ENCODE data around the gene OCA2. TPM values are rescaled to one million over a fixed set of nuclear protein-coding genes. Genes with fewer than 3 reads are reported as not detected.

The OCA2 gene
- total RNA-seq, 1 donor from 2014 or later = 1.0 TPM

DNA sequence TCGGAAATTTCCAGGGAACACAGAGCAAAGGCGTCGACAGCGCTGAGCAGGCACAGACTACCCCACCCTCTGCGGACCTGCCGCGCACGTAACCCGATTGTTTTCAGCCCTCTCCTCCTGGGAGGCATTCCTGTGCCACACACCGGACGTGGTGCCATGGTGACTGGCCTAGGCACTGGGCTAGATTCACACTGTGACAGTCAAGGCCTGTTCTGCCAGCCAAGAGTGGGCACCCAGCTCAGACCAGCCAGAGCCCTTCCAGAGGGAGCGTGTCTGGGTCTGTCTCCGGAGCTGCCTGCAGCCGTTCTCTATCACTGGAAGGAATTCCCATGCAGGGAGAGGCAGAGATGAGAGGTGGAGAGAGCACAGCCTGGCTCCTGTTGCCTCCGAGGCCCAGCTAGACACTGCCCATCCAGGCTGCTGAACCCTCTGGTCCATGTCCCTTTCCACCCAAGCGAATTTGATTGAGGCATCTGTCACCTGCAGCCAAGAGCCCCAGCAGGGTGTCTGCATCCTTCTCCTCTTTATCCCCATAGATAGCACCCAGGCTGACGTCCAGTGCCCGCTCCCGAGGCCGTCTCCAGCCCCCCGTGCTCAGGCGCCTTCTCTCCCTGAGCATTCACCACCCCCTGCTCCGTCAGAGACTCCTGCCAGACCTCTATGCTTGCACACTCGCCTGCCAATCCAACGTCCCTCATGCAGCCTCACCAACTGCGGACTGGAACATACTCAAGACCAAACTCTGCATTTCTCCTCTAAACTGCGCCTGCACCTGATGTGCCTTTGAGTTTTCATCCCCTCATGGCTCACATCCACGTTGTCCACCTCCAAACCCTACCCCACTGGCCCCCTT, 267.5 kb downstream of the OCA2 start:
- no peak overlapping the region for H3K27ac Mint-ChIP-seq

DNA sequence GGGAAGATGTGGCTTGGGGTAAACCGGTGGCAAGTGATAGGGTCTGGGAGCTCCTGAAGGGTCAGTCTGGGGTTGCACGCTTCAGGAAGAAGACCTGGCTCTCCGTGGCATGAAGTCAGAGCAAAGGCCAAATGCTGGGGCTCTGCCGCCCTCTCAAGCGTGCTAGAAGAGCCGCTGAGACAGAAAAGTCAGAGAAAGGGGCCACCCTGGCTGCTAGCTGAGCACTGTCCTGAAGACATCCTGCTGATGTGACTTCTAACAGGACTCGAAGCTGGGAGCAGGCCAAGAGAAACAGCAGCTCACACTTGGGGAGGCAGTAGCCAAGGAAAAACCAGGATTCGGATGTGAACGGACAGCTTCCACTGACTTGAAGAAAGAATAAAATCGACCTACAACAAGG, 270.4 kb downstream of the OCA2 start:
- no peaks in the 10 kb centered on the region for H3K9me3 Mint-ChIP-seq
- H3K27me3 Mint-ChIP-seq (ENCODE audit: low read depth) = peaks cover 3% of the 10 kb centered on the region
- H3K36me3 Mint-ChIP-seq = no peaks in the 10 kb centered on the region
- TF ChIP-seq, protein P1, sequence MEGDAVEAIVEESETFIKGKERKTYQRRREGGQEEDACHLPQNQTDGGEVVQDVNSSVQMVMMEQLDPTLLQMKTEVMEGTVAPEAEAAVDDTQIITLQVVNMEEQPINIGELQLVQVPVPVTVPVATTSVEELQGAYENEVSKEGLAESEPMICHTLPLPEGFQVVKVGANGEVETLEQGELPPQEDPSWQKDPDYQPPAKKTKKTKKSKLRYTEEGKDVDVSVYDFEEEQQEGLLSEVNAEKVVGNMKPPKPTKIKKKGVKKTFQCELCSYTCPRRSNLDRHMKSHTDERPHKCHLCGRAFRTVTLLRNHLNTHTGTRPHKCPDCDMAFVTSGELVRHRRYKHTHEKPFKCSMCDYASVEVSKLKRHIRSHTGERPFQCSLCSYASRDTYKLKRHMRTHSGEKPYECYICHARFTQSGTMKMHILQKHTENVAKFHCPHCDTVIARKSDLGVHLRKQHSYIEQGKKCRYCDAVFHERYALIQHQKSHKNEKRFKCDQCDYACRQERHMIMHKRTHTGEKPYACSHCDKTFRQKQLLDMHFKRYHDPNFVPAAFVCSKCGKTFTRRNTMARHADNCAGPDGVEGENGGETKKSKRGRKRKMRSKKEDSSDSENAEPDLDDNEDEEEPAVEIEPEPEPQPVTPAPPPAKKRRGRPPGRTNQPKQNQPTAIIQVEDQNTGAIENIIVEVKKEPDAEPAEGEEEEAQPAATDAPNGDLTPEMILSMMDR (IDR thresholded peaks at IDR 0.05; ENCODE audit: unreplicated experiment) = no peak
- no peak overlapping the region for H3K4me3 Mint-ChIP-seq
- no peaks in the 10 kb centered on the region for H3K4me1 Mint-ChIP-seq
- DNase-seq (ENCODE audit: low spot score in 2 of 2, unreplicated experiment in 2 of 2) = no peak
- no peak overlapping the region for H3K27ac Mint-ChIP-seq

More for the DNA sequence above, 267.5 kb downstream of the OCA2 start:
- Mint-ChIP-seq H3K27me3 (ENCODE audit: low read depth) (peaks cover 3% of the 10 kb centered on the region), H3K4me1 (no peaks in the 10 kb centered on the region), H3K4me3 (no peak overlapping the region), H3K9me3 (no peaks in the 10 kb centered on the region), H3K36me3 (no peaks in the 10 kb centered on the region)
- no peak for DNase-seq (ENCODE audit: low spot score in 2 of 2, unreplicated experiment in 2 of 2)
- TF ChIP-seq, protein P1 (IDR thresholded peaks at IDR 0.05; ENCODE audit: unreplicated experiment) = no peak

GRCh38 chr15:27826902-27827714, 272.0 kb downstream of the OCA2 start:
- no peak for DNase-seq (ENCODE audit: low spot score in 2 of 2, unreplicated experiment in 2 of 2)
- no peaks in the 10 kb centered on the region for H3K4me1 Mint-ChIP-seq
- TF ChIP-seq, protein P1 (IDR thresholded peaks at IDR 0.05; ENCODE audit: unreplicated experiment) = no peak
- no peaks in the 10 kb centered on the region for H3K36me3 Mint-ChIP-seq
- H3K27ac Mint-ChIP-seq = no peak overlapping the region
- no peaks in the 10 kb centered on the region for H3K9me3 Mint-ChIP-seq
- H3K4me3 Mint-ChIP-seq = no peak overlapping the region
- peaks cover 3% of the 10 kb centered on the region for H3K27me3 Mint-ChIP-seq (ENCODE audit: low read depth)

GRCh38 chr15:27826411-27826810, 272.7 kb downstream of the OCA2 start:
- TF ChIP-seq, protein P1 (IDR thresholded peaks at IDR 0.05; ENCODE audit: unreplicated experiment) = no peak
- Mint-ChIP-seq H3K36me3 (no peaks in the 10 kb centered on the region), H3K27me3 (ENCODE audit: low read depth) (peaks cover 3% of the 10 kb centered on the region), H3K27ac (no peak overlapping the region), H3K4me1 (no peaks in the 10 kb centered on the region), H3K9me3 (no peaks in the 10 kb centered on the region), H3K4me3 (no peak overlapping the region)
- no peak for DNase-seq (ENCODE audit: low spot score in 2 of 2, unreplicated experiment in 2 of 2)

DNA sequence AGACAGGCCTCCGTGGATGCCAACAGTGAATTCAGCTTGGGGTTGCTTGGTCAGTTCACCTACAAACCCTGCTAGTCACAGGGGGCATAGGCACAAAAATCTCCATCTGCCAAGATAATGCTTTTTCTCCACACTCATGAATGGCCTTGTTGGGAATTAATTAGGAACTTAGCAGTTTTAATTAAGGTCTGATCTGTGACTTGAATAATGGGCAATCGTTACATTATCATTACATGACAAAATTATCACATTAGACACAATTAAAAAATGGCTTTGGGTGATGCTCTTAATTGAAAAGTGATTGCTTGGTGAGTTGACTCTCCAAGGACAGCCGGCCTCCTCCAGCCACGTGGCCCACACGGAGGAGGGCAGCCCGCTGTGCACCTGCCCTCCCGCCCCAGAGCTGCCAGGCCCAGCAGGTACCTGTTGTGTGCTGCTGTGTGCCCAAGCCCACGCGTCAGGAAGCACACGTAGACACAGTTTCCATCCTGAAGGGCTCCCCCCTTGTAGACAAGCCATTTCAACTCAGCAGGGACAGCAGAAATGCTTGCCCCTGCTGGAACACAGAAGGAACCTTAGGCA, 274.2 kb downstream of the OCA2 start:
- Mint-ChIP-seq H3K27ac (no peak overlapping the region), H3K9me3 (no peaks in the 10 kb centered on the region), H3K36me3 (no peaks in the 10 kb centered on the region), H3K4me1 (no peaks in the 10 kb centered on the region), H3K4me3 (no peak overlapping the region), H3K27me3 (ENCODE audit: low read depth) (peaks cover 7% of the 10 kb centered on the region)
- DNase-seq (ENCODE audit: low spot score in 2 of 2, unreplicated experiment in 2 of 2) = no peak
- TF ChIP-seq, protein P1 (IDR thresholded peaks at IDR 0.05; ENCODE audit: unreplicated experiment) = no peak

Measured in mesothelial cell of epicardium (in vitro differentiated cells).